CD14-positive monocyte (primary cell): ENCODE data around the gene MBD2. TPM values are rescaled to one million over a fixed set of nuclear protein-coding genes. Genes with fewer than 3 reads are reported as not detected.

Source experiments
- DNase-seq, 3 donors: peaks; one replicate each; pipeline ENCODE4 v3.0.0-alpha.2; 2011 to 2022
- H2AFZ ChIP-seq: 2 replicates; pipeline ENCODE4 v1.6.0; 2012; ENCODE audit warnings: mild to moderate bottlenecking, low read depth, low read length, inconsistent platforms; ENCODE audit not compliant: insufficient read depth, poor library complexity, severe bottlenecking
- H3K27ac ChIP-seq, 2 donors: 1 replicate in 1 of 2; 2 replicates in 1 of 2; pipeline ENCODE4 v1.5.1; 2012 to 2013; ENCODE audit warnings: low read length in 2 of 2, control low read depth in 1 of 2, inconsistent platforms in 1 of 2, low read depth in 1 of 2, mild to moderate bottlenecking in 1 of 2
- H3K27me3 ChIP-seq, 2 donors: one replicate each; pipeline versions ENCODE4 v1.6.0 to v1.6.1; 2011 to 2013; ENCODE audit warnings: low read length in 2 of 2; ENCODE audit not compliant: control insufficient read depth in 2 of 2, insufficient read depth in 2 of 2
- H3K36me3 ChIP-seq, 2 donors: replicated peaks in 1 of 2; 1 replicate in 1 of 2; 2 replicates in 1 of 2; pipeline versions ENCODE4 v1.5.1 to v1.6.1; 2012 to 2013; ENCODE audit warnings: low read length in 2 of 2, control low read depth in 1 of 2, inconsistent platforms in 1 of 2, mild to moderate bottlenecking in 1 of 2; ENCODE audit not compliant: insufficient read depth in 2 of 2, control insufficient read depth in 1 of 2
- H3K4me1 ChIP-seq, 2 donors: 1 replicate in 1 of 2; 2 replicates in 1 of 2; pipeline versions ENCODE4 v1.5.1 to v1.6.1; 2012 to 2013; ENCODE audit warnings: low read length in 2 of 2, control low read depth in 1 of 2, inconsistent platforms in 1 of 2, mild to moderate bottlenecking in 1 of 2, moderate library complexity in 1 of 2; ENCODE audit not compliant: insufficient read depth in 2 of 2, control insufficient read depth in 1 of 2
- H3K4me2 ChIP-seq: replicated peaks from 2 replicates; pipeline ENCODE3; 2012; ENCODE audit warnings: low read length, moderate library complexity, mild to moderate bottlenecking; ENCODE audit not compliant: poor library complexity, severe bottlenecking; ENCODE audit errors: extremely low read depth
- H3K4me3 ChIP-seq, 3 experiments: fragments of 200-600 bp in 1 of 3; sonication (generic) in 1 of 3; replicated peaks in 1 of 3; 1 replicate in 2 of 3; 2 replicates in 1 of 3; pipeline ENCODE4 v1.5.1; 2011 to 2013; ENCODE audit warnings: low read length in 3 of 3, mild to moderate bottlenecking in 3 of 3, control low read depth in 2 of 3, low read depth in 2 of 3, inconsistent platforms in 1 of 3, moderate library complexity in 1 of 3
- H3K79me2 ChIP-seq: 2 replicates; pipeline ENCODE4 v1.6.0; 2012; ENCODE audit warnings: mild to moderate bottlenecking, control low read depth, inconsistent platforms, low read length, moderate library complexity; ENCODE audit not compliant: insufficient read depth
- H3K9ac ChIP-seq: 2 replicates; pipeline ENCODE4 v1.6.0; 2017; ENCODE audit warnings: low read length, mild to moderate bottlenecking; ENCODE audit not compliant: insufficient read depth, poor library complexity, severe bottlenecking
- H3K9me3 ChIP-seq, 2 donors: replicated peaks in 1 of 2; 1 replicate in 1 of 2; 2 replicates in 1 of 2; pipeline versions ENCODE4 v1.5.1 to v1.6.1; 2012 to 2013; ENCODE audit warnings: low read length in 2 of 2, control low read depth in 1 of 2; ENCODE audit not compliant: control insufficient read depth in 1 of 2, insufficient read depth in 1 of 2
- H4K20me1 ChIP-seq: 2 replicates; pipeline ENCODE4 v1.6.0; 2012; ENCODE audit warnings: mild to moderate bottlenecking, low read length, control low read depth, moderate library complexity; ENCODE audit not compliant: insufficient read depth
- H3K27ac Mint-ChIP-seq, 7 donors: one replicate each; pipeline ENCODE4 v1.8.0; 2020; ENCODE audit warnings: mild to moderate bottlenecking in 7 of 7, mixed read lengths in 7 of 7, moderate library complexity in 6 of 7, inconsistent platforms in 2 of 7
- H3K27me3 Mint-ChIP-seq, 3 donors: one replicate each; pipeline ENCODE4 v1.8.0; 2021 to 2022; ENCODE audit warnings: low read depth in 3 of 3, mild to moderate bottlenecking in 3 of 3, mixed read lengths in 3 of 3, moderate library complexity in 3 of 3, inconsistent platforms in 1 of 3
- H3K36me3 Mint-ChIP-seq, 2 donors: one replicate each; pipeline ENCODE4 v1.8.0; 2020; ENCODE audit warnings: mixed read lengths in 2 of 2, inconsistent platforms in 1 of 2, mild to moderate bottlenecking in 1 of 2
- H3K4me1 Mint-ChIP-seq: one replicate; pipeline ENCODE4 v1.8.0; 2020; ENCODE audit warnings: mild to moderate bottlenecking, mixed read lengths
- H3K4me3 Mint-ChIP-seq, 2 donors: one replicate each; pipeline ENCODE4 v1.8.0; 2020; ENCODE audit warnings: mild to moderate bottlenecking in 2 of 2, mixed read lengths in 2 of 2, moderate library complexity in 1 of 2
- H3K9me3 Mint-ChIP-seq, 7 donors: one replicate each; pipeline ENCODE4 v1.8.0; 2020 to 2022; ENCODE audit warnings: mixed read lengths in 7 of 7, mild to moderate bottlenecking in 6 of 7, moderate library complexity in 6 of 7, inconsistent platforms in 2 of 7
- CTCF ChIP-seq: fragments of 200-600 bp; IDR thresholded peaks from one replicate; pipeline ENCODE4 v1.8.0; 2022; ENCODE audit warnings: antibody characterized with exemption, mild to moderate bottlenecking
- WGBS: methylation state at CpG from one replicate; pipeline ENCODE4 v1.1.5; 2013; ENCODE audit warnings: missing lambda C conversion rate; ENCODE audit not compliant: insufficient coverage; 5-methylcytosine and 5-hydroxymethylcytosine counted together
- intact Hi-C, 2 donors: fragments of 100-400 bp; cut with micrococcal nuclease; formaldehyde crosslinking; loops; one replicate each; pipeline versions ENCODE4 v1.15.0 to v1.15.1; 2023
- polyA plus RNA-seq, 3 donors: library from polyadenylated mRNA; depleted of rRNA in 1 of 3; unstranded in 2 of 3; stranded (reverse) in 1 of 3; fragments of 300-500 nt in 2 of 3; fragments of >200 nt in 1 of 3; fragmentation: Illumina TruSeq in 2 of 3; gene quantifications; 1 replicate in 2 of 3; 2 replicates in 1 of 3; pipeline ENCODE4 v1.2.3, GENCODE V29; 2012 to 2021

Gene MBD2
- polyA plus RNA-seq, 3 donors: 11.6 to 64.9 (median 25.2) TPM

GRCh38 chr18:54148678-54149077, 75.8 kb downstream of the MBD2 start:
- H3K9me3 ChIP-seq: peaks cover 0 to 3% of the 10 kb centered on the region in 2 donors
- H3K9ac ChIP-seq: no peak overlapping the region
- Mint-ChIP-seq H3K27me3 (no peaks in the 10 kb centered on the region), H3K9me3 (peaks cover 0 to 5% (median 3%) of the 10 kb centered on the region in 7 donors), H3K4me1 (peaks cover 2% of the 10 kb centered on the region), H3K27ac (peak overlapping the region in 1 of 7 donors; percentile 37), H3K36me3 (peaks cover 30 to 41% of the 10 kb centered on the region in 2 donors), H3K4me3 (no peak overlapping the region)
- no peak for TF ChIP-seq CTCF
- peaks cover 18% of the 10 kb centered on the region for H4K20me1 ChIP-seq
- H3K36me3 ChIP-seq: peaks cover 17 to 20% of the 10 kb centered on the region in 2 donors
- H2AFZ ChIP-seq: no peak overlapping the region
- WGBS: 96% methylated on average over 3 of the region's 4 CpGs
- intact Hi-C loops: no loop called here
- no peak for DNase-seq
- no peaks in the 10 kb centered on the region for H3K79me2 ChIP-seq
- H3K4me2 ChIP-seq: no peak overlapping the region
- no peak overlapping the region for H3K27ac ChIP-seq
- H3K27me3 ChIP-seq: no peaks in the 10 kb centered on the region
- no peak overlapping the region for H3K4me3 ChIP-seq
- H3K4me1 ChIP-seq: no peaks in the 10 kb centered on the region

- no peaks in the 10 kb centered on the region for H3K79me2 ChIP-seq
- H3K27me3 Mint-ChIP-seq: no peaks in the 10 kb centered on the region
- peaks cover 0 to 3% of the 10 kb centered on the region in 2 donors for H3K9me3 ChIP-seq
- H2AFZ ChIP-seq: no peak overlapping the region
- no peaks in the 10 kb centered on the region for H3K4me1 ChIP-seq
- H3K4me3 Mint-ChIP-seq: no peak overlapping the region
- peaks cover 11 to 15% of the 10 kb centered on the region in 2 donors for H3K36me3 ChIP-seq
- H3K27ac Mint-ChIP-seq: no peak overlapping the region
- no peak for TF ChIP-seq CTCF
- no peak overlapping the region for H3K27ac ChIP-seq
- H4K20me1 ChIP-seq: peaks cover 13% of the 10 kb centered on the region
- H3K9me3 Mint-ChIP-seq: peaks cover 0 to 5% (median 4%) of the 10 kb centered on the region in 7 donors
- no peaks in the 10 kb centered on the region for H3K27me3 ChIP-seq
- no peak overlapping the region for H3K4me2 ChIP-seq
- peaks cover 2% of the 10 kb centered on the region for H3K4me1 Mint-ChIP-seq
- intact Hi-C loops: no loop called here
- H3K4me3 ChIP-seq: no peak overlapping the region
- peaks cover 30 to 35% of the 10 kb centered on the region in 2 donors for H3K36me3 Mint-ChIP-seq
- no peak overlapping the region for H3K9ac ChIP-seq
- DNase-seq: no peak
Measured at GRCh38 chr18:54148151-54148550, 76.3 kb downstream of the MBD2 start.
